ENCODE results near the gene ROPN1L. TPM values are rescaled to one million over a fixed set of nuclear protein-coding genes. Genes with fewer than 3 reads are reported as not detected.

Gene ROPN1L
- total and polyA plus RNA-seq, 2 donors (not counting 1 experiment from before 2014, with no cell fraction given), result 0.91 TPM; not detected in 1

- intact Hi-C loops (cut with micrococcal nuclease), result no loop called here
- TF ChIP-seq CTCF (IDR thresholded peaks at IDR 0.05) (no peak), EZH2 (IDR thresholded peaks at IDR 0.05; ENCODE audit: borderline replicate concordance, insufficient read depth, low read depth, low read length, poor library complexity, severe bottlenecking) (no peak)
- H3K9ac ChIP-seq (ENCODE audit: low read length), result no peak overlapping the region
- H3K27ac Mint-ChIP-seq, result no peak overlapping the region
- H3K36me3 ChIP-seq (replicated peaks in 1 of 2; ENCODE audit: control extremely low read depth in 1 of 2, control insufficient read depth in 1 of 2, extremely low read depth in 1 of 2, insufficient read depth in 2 of 2, low read length in 1 of 2), result peaks cover 5 to 52% of the 10 kb centered on the region in 2 experiments
- H3K79me2 ChIP-seq (ENCODE audit: control insufficient read depth, insufficient read depth, low read length), result no peaks in the 10 kb centered on the region
- no peaks in the 10 kb centered on the region for H3K9me3 ChIP-seq (ENCODE audit: control extremely low read depth in 1 of 3, control insufficient read depth in 2 of 3, insufficient read depth in 1 of 3, low read length in 2 of 3)
- no CpG with 5 or more reads among the region's 5 CpGs for WGBS (ENCODE audit: insufficient coverage)
- H3K9me3 Mint-ChIP-seq (ENCODE audit: insufficient read depth), result no peaks in the 10 kb centered on the region
- H4K20me1 ChIP-seq (ENCODE audit: control insufficient read depth, insufficient read depth, low read length, poor library complexity, severe bottlenecking), result peaks cover 4% of the 10 kb centered on the region
- H2AFZ ChIP-seq (ENCODE audit: insufficient read depth, low read depth, low read length, poor library complexity, severe bottlenecking), result no peak overlapping the region
- no peak overlapping the region for H3K4me2 ChIP-seq (replicated peaks; ENCODE audit: low read depth, low read length, poor library complexity, severe bottlenecking)
- no peaks in the 10 kb centered on the region for H3K27me3 ChIP-seq (replicated peaks in 1 of 4; ENCODE audit: control extremely low read depth in 1 of 4, control insufficient read depth in 3 of 4, insufficient read depth in 4 of 4, low read length in 3 of 4)
- ChIA-PET CTCF (interaction anchor here (0.8 kb wide), 1 partner anchor 10 kb away, joined by 5 read pairs; no protein-coding TSS in a partner anchor), POLR2A (no interaction called here)
- ATAC-seq (ENCODE audit: low read depth) (no peak), DNase-seq (no peak)
- no peak overlapping the region for H3K27ac ChIP-seq (ENCODE audit: low read length in 2 of 2)
- H3K4me1 Mint-ChIP-seq, result no peaks in the 10 kb centered on the region
- H3K27me3 Mint-ChIP-seq, result no peaks in the 10 kb centered on the region
- no peaks in the 10 kb centered on the region for H3K4me1 ChIP-seq (ENCODE audit: control insufficient read depth in 2 of 2, insufficient read depth in 2 of 2, low read length in 2 of 2)
- H3K4me3 ChIP-seq (ENCODE audit: control extremely low read depth in 1 of 5, extremely low read depth in 1 of 5, insufficient read depth in 1 of 5, low read depth in 2 of 5, low read length in 4 of 5), result no peak overlapping the region
- H3K4me3 Mint-ChIP-seq, result no peak overlapping the region
Observed at GRCh38 chr5:10434392-10434791, 7.3 kb upstream of the ROPN1L start.

- no peak overlapping the region for H3K9ac ChIP-seq (ENCODE audit: low read length)
- no peak overlapping the region for H3K4me3 ChIP-seq (ENCODE audit: control extremely low read depth in 1 of 5, extremely low read depth in 1 of 5, insufficient read depth in 1 of 5, low read depth in 2 of 5, low read length in 4 of 5)
- peaks cover 2 to 17% of the 10 kb centered on the region in 2 experiments for H3K36me3 ChIP-seq (replicated peaks in 1 of 2; ENCODE audit: control extremely low read depth in 1 of 2, control insufficient read depth in 1 of 2, extremely low read depth in 1 of 2, insufficient read depth in 2 of 2, low read length in 1 of 2)
- Mint-ChIP-seq H3K27me3 (peaks cover 4% of the 10 kb centered on the region), H3K27ac (no peak overlapping the region), H3K4me1 (peaks cover 19% of the 10 kb centered on the region), H3K9me3 (ENCODE audit: insufficient read depth) (no peaks in the 10 kb centered on the region), H3K4me3 (no peak overlapping the region)
- no peak overlapping the region for H3K27ac ChIP-seq (ENCODE audit: low read length in 2 of 2)
- H3K4me1 ChIP-seq (ENCODE audit: control insufficient read depth in 2 of 2, insufficient read depth in 2 of 2, low read length in 2 of 2), result peaks cover 13 to 20% of the 10 kb centered on the region in 2 donors
- ChIA-PET CTCF (interaction anchor here (1.0 kb wide), 1 partner anchor 147 kb away, joined by 3 read pairs; no protein-coding TSS in a partner anchor), POLR2A (no interaction called here)
- DNase-seq, result no peak
- no peaks in the 10 kb centered on the region for H3K79me2 ChIP-seq (ENCODE audit: control insufficient read depth, insufficient read depth, low read length)
- no peak overlapping the region for H2AFZ ChIP-seq (ENCODE audit: insufficient read depth, low read depth, low read length, poor library complexity, severe bottlenecking)
- TF ChIP-seq EZH2 (IDR thresholded peaks at IDR 0.05; ENCODE audit: borderline replicate concordance, insufficient read depth, low read depth, low read length, poor library complexity, severe bottlenecking) (no peak), CTCF (IDR thresholded peaks at IDR 0.05) (no peak)
- no peak for ATAC-seq (ENCODE audit: low read depth)
- H3K27me3 ChIP-seq (replicated peaks in 1 of 4; ENCODE audit: control extremely low read depth in 1 of 4, control insufficient read depth in 3 of 4, insufficient read depth in 4 of 4, low read length in 3 of 4), result peaks cover 0 to 5% (median 0%) of the 10 kb centered on the region in 4 experiments
- no CpG with 5 or more reads among the region's 4 CpGs for WGBS (ENCODE audit: insufficient coverage)
- no peaks in the 10 kb centered on the region for H4K20me1 ChIP-seq (ENCODE audit: control insufficient read depth, insufficient read depth, low read length, poor library complexity, severe bottlenecking)
- no peaks in the 10 kb centered on the region for H3K9me3 ChIP-seq (ENCODE audit: control extremely low read depth in 1 of 3, control insufficient read depth in 2 of 3, insufficient read depth in 1 of 3, low read length in 2 of 3)
- intact Hi-C loops (cut with micrococcal nuclease), result no loop called here
- no peak overlapping the region for H3K4me2 ChIP-seq (replicated peaks; ENCODE audit: low read depth, low read length, poor library complexity, severe bottlenecking)
Observed at GRCh38 chr5:10438301-10438700, 3.4 kb upstream of the ROPN1L start.
